ENCODE data around the gene ASAP3.

DNA sequence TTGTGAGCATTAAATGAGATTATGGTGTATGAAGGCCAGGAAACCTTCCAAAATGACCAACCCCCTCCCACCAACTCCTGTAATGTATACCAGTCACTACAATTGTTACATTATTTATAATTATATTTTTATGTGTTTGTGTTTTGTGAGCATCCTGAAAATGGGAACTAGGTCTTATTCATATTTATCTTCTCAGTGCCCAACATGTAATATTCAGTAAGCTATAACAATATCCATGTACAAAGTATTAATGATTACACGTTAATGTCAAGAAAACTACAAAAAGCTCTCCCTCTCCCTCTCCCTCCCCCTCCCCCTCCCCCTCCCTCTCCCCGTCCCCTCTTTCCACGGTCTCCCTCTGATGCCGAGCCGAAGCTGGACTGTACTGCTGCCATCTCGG, 19.0 kb upstream of the ASAP3 start:
- TF ChIP-seq, protein P1, sequence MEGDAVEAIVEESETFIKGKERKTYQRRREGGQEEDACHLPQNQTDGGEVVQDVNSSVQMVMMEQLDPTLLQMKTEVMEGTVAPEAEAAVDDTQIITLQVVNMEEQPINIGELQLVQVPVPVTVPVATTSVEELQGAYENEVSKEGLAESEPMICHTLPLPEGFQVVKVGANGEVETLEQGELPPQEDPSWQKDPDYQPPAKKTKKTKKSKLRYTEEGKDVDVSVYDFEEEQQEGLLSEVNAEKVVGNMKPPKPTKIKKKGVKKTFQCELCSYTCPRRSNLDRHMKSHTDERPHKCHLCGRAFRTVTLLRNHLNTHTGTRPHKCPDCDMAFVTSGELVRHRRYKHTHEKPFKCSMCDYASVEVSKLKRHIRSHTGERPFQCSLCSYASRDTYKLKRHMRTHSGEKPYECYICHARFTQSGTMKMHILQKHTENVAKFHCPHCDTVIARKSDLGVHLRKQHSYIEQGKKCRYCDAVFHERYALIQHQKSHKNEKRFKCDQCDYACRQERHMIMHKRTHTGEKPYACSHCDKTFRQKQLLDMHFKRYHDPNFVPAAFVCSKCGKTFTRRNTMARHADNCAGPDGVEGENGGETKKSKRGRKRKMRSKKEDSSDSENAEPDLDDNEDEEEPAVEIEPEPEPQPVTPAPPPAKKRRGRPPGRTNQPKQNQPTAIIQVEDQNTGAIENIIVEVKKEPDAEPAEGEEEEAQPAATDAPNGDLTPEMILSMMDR (conservative IDR thresholded peaks at IDR 0.05), result no peak
- no peak for TF ChIP-seq ZFX (IDR thresholded peaks at IDR 0.05)
